GM21447 (cell line): ENCODE results near the gene SLC9A1.
A peak's percentile ranks its signal among the peaks of the same experiment; 100 is the strongest.
"Not testable (repeated sequence)": the region's sequence is repeated elsewhere in the genome, so short reads cannot be mapped to it uniquely, and the experiment has no call there.

Experiments used
- ATAC-seq: cut with Tn5 transposase; IDR thresholded peaks from one replicate; pipeline ENCODE4 v1.9.1; 2021; ENCODE audit not compliant: unreplicated experiment

Gene SLC9A1

GRCh38 chr1:27135541-27136235 is 19.2 kb downstream of the SLC9A1 start:
- ATAC-seq: no peak

- peak; percentile 75 for ATAC-seq
These were observed 20.9 kb downstream of the SLC9A1 start for GRCh38 chr1:27133991-27134390.

- ATAC-seq: no peak
These were observed 21.8 kb downstream of the SLC9A1 start for GRCh38 chr1:27133158-27133557.

- ATAC-seq: no peak
These were observed 22.3 kb downstream of the SLC9A1 start for GRCh38 chr1:27132624-27133023.

- no peak for ATAC-seq
These were observed 22.8 kb downstream of the SLC9A1 start for GRCh38 chr1:27132147-27132546.

GRCh38 chr1:27130798-27131197 is 24.1 kb downstream of the SLC9A1 start:
- ATAC-seq: no peak

- no peak for ATAC-seq
These were observed 25.7 kb downstream of the SLC9A1 start for GRCh38 chr1:27129225-27129624.

GRCh38 chr1:27127419-27127818 is 27.5 kb downstream of the SLC9A1 start:
- no peak for ATAC-seq

- ATAC-seq: no peak
These were observed 28.5 kb downstream of the SLC9A1 start for GRCh38 chr1:27126391-27126790.

- not testable (repeated sequence) for ATAC-seq
These were observed 29.8 kb downstream of the SLC9A1 start for GRCh38 chr1:27125125-27125524.

GRCh38 chr1:27124405-27124804 is 30.5 kb downstream of the SLC9A1 start:
- ATAC-seq: no peak

GRCh38 chr1:27122652-27123051 is 32.3 kb downstream of the SLC9A1 start:
- ATAC-seq: no peak

GRCh38 chr1:27120854-27121253 is 34.1 kb downstream of the SLC9A1 start:
- ATAC-seq: no peak

GRCh38 chr1:27118440-27118689 is 36.6 kb downstream of the SLC9A1 start:
- ATAC-seq: no peak

- ATAC-seq: no peak
These were observed 37.0 kb downstream of the SLC9A1 start for GRCh38 chr1:27117733-27118439.

GRCh38 chr1:27116697-27117096 is 38.2 kb downstream of the SLC9A1 start:
- no peak for ATAC-seq

GRCh38 chr1:27116232-27116631 is 38.7 kb downstream of the SLC9A1 start:
- no peak for ATAC-seq

- no peak for ATAC-seq
These were observed 40.4 kb downstream of the SLC9A1 start for GRCh38 chr1:27114546-27114945.

GRCh38 chr1:27113861-27114260 is 41.1 kb downstream of the SLC9A1 start:
- ATAC-seq: no peak

- peak; percentile 77 for ATAC-seq
These were observed 43.0 kb downstream of the SLC9A1 start for GRCh38 chr1:27111626-27112573.

- ATAC-seq: no peak
These were observed 45.7 kb downstream of the SLC9A1 start for GRCh38 chr1:27109103-27109822.
